Measurements from ENCODE around the gene SLAIN2. TPM values are rescaled to one million over a fixed set of nuclear protein-coding genes. Genes with fewer than 3 reads are reported as not detected.
"Not testable (repeated sequence)": the region's sequence is repeated elsewhere in the genome, so short reads cannot be mapped to it uniquely, and the experiment has no call there.

The SLAIN2 gene
- total RNA-seq, 1 donor from 2014 or later = 47.6 TPM

DNA sequence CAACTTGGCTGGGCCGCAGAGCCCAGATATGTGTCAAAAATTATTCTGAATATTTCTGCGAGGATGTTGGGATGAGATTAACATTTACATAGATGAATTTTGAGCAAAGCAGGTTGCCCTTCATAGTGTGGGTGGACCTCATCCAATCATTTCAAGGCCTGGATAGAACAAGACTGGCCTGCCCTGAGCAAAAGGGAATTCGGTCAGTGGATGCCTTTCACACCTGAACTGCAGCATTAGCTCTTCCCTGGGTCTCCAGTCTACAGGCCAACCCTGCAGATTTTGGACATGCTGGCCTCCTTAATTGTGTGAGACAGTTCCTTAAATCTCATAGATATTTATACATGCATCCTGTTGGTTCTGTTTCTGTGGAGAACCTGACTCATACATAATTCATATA is 109.4 kb downstream of the SLAIN2 start:
- Mint-ChIP-seq H3K9me3 (peaks cover 2% of the 10 kb centered on the region), H3K4me1 (no peaks in the 10 kb centered on the region), H3K36me3 (ENCODE audit: low read depth) (no peaks in the 10 kb centered on the region), H3K27ac (ENCODE audit: unreplicated experiment) (no peak overlapping the region), H3K4me3 (no peak overlapping the region), H3K27me3 (ENCODE audit: low read depth) (no peaks in the 10 kb centered on the region)
- TF ChIP-seq CTCF (conservative IDR thresholded peaks at IDR 0.05) = no peak
- no peak for DNase-seq (ENCODE audit: low read depth, low spot score)

DNA sequence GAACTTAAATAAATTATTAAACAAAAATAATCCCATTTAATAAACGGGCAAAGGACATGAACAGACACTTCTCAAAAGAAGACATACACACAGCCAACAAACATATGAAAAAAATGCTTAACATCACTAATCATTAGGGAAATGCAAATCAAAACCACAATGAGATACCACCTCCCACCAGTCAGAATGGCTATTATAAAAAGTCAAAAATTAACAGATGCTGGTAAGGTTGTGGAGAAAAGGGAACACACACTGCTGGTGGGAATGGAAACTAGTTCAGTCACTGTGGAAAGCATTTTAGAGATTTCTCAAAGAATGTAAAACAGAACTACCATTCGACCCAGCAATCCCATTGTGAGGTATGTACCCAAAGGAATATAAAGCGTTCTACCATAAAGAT is 110.3 kb downstream of the SLAIN2 start:
- H3K4me1 Mint-ChIP-seq; DNase-seq (ENCODE audit: low read depth, low spot score); H3K9me3 Mint-ChIP-seq; H3K27me3 Mint-ChIP-seq (ENCODE audit: low read depth); H3K4me3 Mint-ChIP-seq; H3K36me3 Mint-ChIP-seq (ENCODE audit: low read depth); H3K27ac Mint-ChIP-seq (ENCODE audit: unreplicated experiment): not testable (repeated sequence)

GRCh38 chr4:48454591-48454990 is 113.3 kb downstream of the SLAIN2 start:
- H3K27ac Mint-ChIP-seq (ENCODE audit: unreplicated experiment) = no peak overlapping the region
- no peaks in the 10 kb centered on the region for H3K27me3 Mint-ChIP-seq (ENCODE audit: low read depth)
- H3K4me1 Mint-ChIP-seq = no peaks in the 10 kb centered on the region
- peaks cover 2% of the 10 kb centered on the region for H3K9me3 Mint-ChIP-seq
- no peak for TF ChIP-seq CTCF (conservative IDR thresholded peaks at IDR 0.05)
- no peaks in the 10 kb centered on the region for H3K36me3 Mint-ChIP-seq (ENCODE audit: low read depth)
- H3K4me3 Mint-ChIP-seq = no peak overlapping the region
- no peak for DNase-seq (ENCODE audit: low read depth, low spot score)

GRCh38 chr4:48461000-48461399 is 119.7 kb downstream of the SLAIN2 start:
- no peak overlapping the region for H3K4me3 Mint-ChIP-seq
- H3K36me3 Mint-ChIP-seq (ENCODE audit: low read depth) = no peaks in the 10 kb centered on the region
- TF ChIP-seq CTCF (conservative IDR thresholded peaks at IDR 0.05) = no peak
- H3K27me3 Mint-ChIP-seq (ENCODE audit: low read depth) = no peaks in the 10 kb centered on the region
- H3K9me3 Mint-ChIP-seq = no peaks in the 10 kb centered on the region
- H3K4me1 Mint-ChIP-seq = no peaks in the 10 kb centered on the region
- no peak overlapping the region for H3K27ac Mint-ChIP-seq (ENCODE audit: unreplicated experiment)
- DNase-seq (ENCODE audit: low read depth, low spot score) = no peak

DNA sequence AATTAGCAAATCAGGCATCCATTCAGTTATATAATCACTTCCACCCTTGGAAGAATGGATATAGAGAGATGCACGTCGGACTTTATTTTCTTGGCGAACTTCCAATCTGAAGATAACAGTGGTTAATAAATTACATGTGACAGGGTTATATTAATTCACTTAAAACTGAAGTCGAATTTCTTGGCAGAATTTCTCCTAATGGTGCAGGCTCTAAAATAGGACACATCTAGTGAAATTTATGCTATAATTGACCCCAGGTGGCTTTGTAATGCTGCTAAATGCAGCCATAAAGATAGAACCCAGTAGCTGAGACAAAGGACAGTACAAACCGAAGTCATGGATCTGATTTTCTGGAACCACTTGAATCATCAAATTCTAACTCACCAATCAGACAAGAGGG is 121.0 kb downstream of the SLAIN2 start:
- no peaks in the 10 kb centered on the region for H3K36me3 Mint-ChIP-seq (ENCODE audit: low read depth)
- no peak for DNase-seq (ENCODE audit: low read depth, low spot score)
- no peaks in the 10 kb centered on the region for H3K27me3 Mint-ChIP-seq (ENCODE audit: low read depth)
- no peaks in the 10 kb centered on the region for H3K9me3 Mint-ChIP-seq
- no peak for TF ChIP-seq CTCF (conservative IDR thresholded peaks at IDR 0.05)
- H3K27ac Mint-ChIP-seq (ENCODE audit: unreplicated experiment) = no peak overlapping the region
- no peaks in the 10 kb centered on the region for H3K4me1 Mint-ChIP-seq
- no peak overlapping the region for H3K4me3 Mint-ChIP-seq

- H3K9me3 Mint-ChIP-seq = no peaks in the 10 kb centered on the region
- TF ChIP-seq CTCF (conservative IDR thresholded peaks at IDR 0.05) = no peak
- DNase-seq (ENCODE audit: low read depth, low spot score) = no peak
- H3K36me3 Mint-ChIP-seq (ENCODE audit: low read depth) = no peaks in the 10 kb centered on the region
- no peak overlapping the region for H3K27ac Mint-ChIP-seq (ENCODE audit: unreplicated experiment)
- H3K4me1 Mint-ChIP-seq = peaks cover 13% of the 10 kb centered on the region
- H3K27me3 Mint-ChIP-seq (ENCODE audit: low read depth) = no peaks in the 10 kb centered on the region
- H3K4me3 Mint-ChIP-seq = no peak overlapping the region
Measured at GRCh38 chr4:48467442-48467841, 126.1 kb downstream of the SLAIN2 start.

Data from neural crest cell (in vitro differentiated cells).